Fibroblast of skin of left biceps (primary cell): ENCODE data around the gene APH1B.
A peak's percentile ranks its signal among the peaks of the same experiment; 100 is the strongest.

ENCODE experiments used
- DNase-seq, 2 experiments: peaks; one replicate each; pipeline ENCODE4 v3.0.0-alpha.2; 2013; ENCODE audit warnings: low read depth in 2 of 2

Gene APH1B

DNA sequence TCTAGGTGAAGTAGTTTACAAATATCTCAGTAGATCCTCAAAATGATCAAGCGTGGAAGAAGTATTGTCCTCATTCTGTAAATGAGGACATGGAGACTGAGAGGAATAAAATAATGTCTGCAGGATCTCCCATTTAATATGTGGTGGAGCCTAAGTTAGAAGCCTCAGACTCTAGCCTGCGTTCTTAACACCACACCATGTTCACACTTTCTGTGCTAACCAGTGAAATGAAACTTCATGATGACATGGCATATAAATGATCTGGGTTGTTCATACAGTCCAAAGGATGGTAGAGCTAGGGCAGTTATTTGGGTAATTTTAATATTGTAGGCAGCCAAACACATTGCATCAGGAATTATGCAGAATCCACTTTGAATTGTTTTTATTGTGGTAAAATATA is 25.1 kb upstream of the APH1B start:
- DNase-seq: no peak

DNA sequence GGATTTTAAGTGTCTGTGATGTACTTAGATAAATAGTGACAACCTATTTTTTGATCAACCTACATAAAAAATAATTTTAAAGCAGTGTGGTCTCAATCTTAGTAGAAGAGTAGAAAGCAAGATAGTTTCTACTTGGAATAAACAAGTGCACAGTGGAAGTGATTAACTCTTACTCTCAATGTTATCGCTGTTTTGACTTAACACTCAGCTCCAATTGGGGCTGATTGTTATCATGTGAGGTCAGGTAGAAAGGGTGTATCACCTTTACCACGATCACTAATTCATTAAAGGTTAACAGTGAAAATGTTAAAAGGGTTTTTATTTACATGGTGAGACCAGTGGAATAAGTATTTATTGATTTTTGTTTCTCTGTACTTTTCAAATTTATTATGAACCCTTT is 22.4 kb upstream of the APH1B start:
- DNase-seq: no peak

DNA sequence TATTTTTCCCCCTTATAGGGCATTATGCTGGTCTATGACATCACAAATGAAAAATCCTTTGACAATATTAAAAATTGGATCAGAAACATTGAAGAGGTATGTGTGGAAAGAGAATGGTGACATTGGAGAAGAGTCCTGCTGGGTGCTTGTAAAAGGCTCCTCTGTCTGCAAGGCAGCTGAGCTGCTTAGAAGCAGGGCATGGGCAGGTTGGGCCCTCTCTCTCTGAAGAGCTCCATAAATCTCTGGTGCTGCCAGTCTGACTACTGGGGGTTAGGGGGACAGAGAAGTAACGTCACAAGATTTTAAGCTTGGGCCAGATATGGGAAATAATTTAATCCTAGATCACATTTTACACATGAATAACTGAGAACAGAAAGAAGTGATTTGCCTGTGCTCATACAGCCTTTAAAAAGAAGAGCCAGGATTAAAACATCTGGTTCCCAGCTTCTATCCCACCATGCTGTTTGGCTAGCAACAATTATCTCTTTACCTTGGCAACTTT is 21.9 kb upstream of the APH1B start:
- DNase-seq: no peak

DNA sequence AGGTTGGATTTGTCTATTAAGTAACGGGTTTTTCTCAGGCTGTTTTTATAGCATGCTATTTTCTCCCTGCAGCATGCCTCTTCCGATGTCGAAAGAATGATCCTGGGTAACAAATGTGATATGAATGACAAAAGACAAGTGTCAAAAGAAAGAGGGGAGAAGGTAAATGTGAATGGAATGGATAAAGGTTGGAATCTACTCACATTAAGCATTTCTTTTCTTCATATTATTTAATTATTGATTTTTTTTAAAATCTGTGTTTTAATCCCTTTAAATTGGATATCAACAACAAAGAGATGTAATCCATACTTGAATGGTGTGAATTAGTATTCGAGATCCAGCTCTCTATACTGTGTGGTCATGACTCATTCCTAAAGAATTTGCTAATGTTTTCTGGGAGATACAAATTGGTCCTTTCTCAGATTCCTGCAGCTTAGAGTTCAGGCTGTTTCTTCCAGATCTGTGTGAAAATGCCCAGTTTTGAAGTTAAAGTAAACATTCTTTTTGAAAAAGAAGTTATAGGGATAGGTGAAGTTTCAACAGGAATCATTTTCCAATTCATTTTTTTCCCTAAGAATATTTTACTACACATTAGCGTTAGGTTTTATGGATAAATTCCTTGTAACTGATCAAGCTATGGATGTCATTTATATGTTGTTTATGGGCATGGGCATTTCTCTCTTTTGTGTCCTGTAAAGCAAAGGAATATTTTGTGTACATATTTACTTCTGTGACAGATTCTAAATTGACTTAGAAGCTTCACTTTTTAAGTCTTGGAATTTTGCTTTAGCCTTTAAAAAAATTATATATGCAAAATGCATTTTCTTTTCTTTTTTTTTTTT is 20.8 kb upstream of the APH1B start:
- peak; percentile 79 to 81 for DNase-seq

DNA sequence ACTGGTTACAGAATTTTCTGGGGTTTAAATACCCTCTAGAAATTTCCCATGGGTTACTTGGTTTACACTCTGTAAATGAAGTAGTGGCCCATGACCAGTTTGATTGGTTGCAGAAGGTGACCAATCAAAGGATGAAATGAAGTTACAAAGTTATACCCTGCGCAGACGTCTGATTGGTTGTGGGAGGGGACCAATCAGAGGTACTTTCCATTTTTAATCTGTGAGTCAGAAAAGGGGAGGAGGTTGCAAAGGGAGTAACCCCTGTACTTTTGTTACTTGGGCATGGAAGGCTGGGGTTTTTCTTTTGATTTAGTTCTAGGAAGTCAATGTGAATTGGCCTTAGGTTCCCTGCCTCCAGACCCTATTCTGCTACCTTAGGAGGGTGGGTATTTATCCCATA is 18.7 kb upstream of the APH1B start:
- no peak for DNase-seq

DNA sequence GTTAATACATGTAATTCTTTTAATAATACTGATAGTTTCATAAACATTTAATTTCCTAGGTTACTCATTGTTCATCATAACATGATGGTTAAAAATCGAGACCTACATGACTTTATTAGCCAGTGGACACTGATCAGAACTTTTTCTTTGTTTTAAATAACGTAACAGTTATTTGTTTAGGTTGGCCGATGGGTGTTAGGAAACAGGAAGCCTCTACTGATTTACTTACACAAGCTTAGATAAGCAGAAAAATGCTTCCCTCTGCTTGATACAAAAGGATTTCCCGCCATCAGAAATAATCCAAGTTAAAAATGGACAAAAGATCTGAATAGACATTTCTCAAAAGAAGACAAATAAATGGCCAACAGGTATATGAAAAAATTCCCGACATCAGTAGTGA is 16.6 kb upstream of the APH1B start:
- DNase-seq: no peak

DNA sequence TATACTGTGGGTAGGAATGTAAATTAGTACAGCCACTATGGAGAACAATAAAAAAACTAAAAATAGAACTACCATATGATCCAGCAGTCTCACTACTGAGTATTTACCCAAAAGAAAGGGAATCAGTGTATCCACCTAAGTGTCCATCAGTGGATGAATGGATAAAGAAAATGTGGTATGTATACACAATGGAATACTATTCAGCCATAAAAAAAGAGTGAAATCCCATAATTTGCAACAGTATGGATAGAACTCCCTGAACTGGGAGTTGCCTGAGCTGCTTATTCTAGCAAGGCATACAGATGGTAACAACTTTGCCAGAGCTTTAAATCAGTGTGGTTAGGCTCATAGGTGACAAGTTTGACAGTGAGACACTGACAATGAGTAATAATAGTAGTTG is 16.1 kb upstream of the APH1B start:
- no peak for DNase-seq

DNA sequence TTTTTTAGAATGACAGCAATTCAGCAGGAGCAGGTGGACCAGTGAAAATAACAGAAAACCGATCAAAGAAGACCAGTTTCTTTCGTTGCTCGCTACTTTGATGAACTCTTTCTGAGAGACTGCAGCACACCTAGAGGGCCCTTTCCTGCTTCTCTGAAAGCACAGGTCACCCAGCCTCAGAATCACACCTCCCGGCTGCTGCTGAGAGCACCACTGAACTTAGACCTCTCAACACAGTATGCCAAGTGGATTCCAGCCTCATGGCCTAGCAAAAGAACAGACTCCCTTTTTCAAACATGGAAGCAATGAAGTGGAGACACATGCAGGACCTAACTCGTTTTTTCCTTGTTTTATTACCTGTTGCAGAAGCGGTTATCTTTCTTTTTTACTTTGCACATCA is 13.9 kb upstream of the APH1B start:
- no peak for DNase-seq

DNA sequence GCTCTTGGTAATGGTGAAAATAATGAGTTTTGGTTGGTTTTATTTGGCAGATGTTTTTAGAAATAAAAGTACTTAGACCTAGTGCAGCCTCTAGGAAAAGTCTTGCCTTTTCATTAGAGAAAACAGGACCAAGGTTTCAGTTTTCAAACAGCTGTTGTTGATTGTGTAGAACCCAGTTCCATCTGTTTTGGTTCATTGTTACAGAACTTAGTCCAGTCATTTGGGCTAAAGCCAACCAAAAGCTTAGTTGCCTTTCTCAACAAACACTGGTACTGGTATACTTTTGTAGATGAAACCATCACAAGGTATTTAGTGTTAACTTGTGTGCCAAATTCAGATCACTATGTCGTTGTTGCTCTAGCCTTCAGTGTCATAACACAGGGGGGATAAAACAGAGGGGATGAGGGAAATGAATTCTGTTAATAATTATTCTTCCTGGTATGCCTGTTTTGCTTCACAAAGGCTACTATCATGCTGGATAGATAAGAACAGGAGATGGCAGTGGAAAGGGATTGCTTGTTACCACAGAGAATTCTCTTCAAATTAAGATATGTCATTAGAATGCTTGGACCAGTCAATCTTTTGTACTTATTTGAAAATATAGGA is 12.6 kb upstream of the APH1B start:
- no peak for DNase-seq

DNA sequence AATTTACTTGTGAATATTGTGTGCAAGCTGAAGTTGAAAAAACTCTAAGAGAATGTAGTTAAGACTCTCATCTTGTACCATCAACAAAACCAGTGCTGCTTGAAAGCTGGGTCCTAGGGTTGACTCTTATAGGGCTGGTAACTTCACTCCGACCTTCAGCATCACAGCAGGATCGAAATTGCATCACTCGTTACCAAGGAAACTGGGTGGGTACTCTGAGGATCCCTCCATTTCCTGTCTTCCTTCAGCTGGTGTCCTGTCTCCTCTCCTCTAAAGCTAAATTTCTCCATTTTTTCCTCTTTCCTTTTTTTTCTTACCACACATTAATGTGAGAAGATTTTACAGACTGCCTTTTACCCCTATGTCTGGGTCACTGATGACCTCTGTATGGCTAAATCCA is 3.0 kb upstream of the APH1B start:
- no peak for DNase-seq

DNA sequence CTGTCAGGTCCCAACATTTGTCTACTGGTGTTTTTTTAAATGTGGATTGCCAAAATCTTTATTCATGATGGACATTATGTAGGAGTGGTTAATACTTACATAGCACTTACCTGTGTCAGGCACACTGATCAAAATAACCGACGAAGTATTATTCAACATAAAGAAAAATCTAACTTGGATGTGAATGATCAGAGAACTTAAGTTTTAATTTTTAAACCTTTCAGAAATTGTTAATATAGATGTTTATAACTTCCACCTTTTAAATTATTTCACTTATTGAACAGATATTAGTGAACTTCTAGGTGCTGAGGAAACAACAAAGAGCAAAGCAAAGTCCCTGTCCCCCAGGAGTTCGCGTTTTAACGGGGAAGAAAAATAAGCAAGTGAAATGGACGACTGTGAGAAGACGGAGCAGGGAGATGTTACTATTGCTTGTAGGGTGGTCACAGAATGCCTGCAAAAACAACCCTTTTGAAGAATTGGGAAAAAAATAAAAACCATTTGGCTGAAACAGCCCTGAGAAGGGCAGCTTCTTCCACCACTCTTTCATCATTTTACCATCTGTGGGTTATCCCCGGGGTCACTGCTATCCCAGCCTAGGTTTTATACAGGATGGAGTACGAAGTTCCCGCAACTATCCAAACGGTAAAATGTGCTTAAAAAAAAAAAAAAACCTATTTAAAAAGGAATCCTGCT is 915 bp upstream of the APH1B start:
- no peak for DNase-seq

DNA sequence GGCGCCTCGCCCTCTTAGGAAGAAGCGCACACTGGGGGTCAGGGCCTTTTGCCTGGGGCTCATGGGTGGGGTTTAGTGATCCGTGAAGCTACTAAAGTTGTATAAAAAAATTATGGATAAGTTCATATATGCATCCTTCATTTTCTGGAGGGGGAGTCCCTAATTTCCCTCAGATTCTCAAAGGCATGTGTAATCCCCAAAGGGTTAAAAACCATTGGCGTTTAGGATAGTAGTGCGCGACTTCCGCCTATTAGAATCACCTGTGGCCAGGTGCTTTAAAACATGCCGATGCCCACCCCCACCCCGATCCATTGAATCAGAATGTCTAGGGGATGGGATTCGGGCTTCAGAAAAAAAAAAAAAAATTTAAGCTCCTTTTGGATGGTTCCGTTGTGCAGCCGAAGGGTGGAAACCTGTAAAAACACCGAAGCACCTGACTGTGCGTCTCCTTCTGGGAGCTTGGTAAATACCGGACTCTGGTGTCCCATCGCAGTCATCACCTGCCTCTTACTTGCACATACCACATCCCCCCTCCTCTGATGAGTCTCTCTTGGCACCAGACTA is 570 bp downstream of the APH1B start:
- no peak for DNase-seq

DNA sequence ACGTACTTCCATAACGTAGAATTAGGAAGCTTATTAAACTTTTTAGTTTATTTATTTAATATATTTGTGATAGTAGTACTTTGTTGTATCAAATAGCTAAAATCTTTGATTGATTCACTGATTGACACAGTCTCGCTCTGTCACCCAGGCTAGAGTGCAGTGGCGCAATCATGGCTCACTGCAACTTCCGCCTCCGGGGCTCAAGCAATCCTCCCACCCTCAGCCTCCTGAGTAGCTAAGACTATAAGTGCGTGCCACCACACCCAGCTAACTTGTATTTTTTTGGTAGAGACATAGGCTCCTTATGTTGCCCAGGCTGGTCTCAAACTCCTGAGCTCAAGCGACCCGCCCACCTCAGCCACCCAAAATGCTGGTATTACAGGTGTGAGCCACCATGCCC is 5.7 kb downstream of the APH1B start:
- DNase-seq: no peak

DNA sequence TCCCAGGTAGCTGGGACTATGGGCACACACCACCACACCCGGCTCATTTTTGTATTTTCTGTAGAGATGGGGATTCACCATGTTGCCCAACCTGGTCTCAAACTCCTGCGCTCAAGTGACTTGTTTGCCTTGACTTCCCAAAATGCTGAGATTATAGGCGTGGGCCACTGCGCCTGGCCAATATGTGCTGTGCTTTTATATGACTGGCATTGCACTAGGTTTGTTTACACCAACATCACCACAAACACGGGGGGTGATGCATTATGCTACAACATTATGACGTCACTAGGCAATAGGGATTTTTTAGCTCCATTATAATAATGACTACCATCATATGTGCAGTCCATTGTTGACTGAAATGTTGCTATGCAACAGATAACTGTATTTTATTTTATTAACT is 6.9 kb downstream of the APH1B start:
- no peak for DNase-seq

DNA sequence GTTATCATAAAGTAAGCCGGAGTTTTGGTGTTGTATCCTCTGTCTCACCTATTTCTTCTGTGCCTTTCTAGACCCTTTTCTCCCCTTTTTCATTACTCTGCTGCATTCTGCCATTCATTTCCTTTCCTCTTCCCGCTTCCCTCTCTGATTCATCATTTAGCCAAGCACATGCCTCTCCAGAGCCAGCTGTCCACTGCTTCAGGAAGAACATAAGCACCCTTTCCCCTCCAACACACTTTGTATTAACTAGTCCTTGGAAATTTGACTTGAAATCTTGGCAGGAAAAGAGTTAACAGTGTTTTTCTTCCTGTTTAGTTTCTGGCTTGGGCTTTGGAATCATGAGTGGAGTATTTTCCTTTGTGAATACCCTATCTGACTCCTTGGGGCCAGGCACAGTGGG is 9.7 kb downstream of the APH1B start:
- no peak for DNase-seq

DNA sequence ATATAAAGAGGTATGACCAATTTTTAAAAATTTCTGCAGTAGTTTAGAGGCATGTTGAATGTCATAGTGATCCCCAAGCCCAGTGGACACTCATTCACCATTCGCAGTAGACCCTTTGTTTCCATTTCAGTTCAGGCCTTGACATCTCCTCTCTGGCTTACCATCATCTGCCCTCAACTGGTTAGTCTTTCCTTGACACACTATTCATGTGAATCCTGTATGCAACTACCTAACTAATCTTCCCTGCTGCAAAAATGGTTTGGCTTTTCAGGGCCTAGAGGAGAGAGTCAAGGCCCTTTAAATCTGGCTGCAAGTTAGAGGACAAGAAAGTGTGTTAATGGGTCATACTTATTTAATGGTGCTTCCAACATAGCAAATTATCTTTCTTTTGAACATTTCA is 10.9 kb downstream of the APH1B start:
- DNase-seq: no peak

DNA sequence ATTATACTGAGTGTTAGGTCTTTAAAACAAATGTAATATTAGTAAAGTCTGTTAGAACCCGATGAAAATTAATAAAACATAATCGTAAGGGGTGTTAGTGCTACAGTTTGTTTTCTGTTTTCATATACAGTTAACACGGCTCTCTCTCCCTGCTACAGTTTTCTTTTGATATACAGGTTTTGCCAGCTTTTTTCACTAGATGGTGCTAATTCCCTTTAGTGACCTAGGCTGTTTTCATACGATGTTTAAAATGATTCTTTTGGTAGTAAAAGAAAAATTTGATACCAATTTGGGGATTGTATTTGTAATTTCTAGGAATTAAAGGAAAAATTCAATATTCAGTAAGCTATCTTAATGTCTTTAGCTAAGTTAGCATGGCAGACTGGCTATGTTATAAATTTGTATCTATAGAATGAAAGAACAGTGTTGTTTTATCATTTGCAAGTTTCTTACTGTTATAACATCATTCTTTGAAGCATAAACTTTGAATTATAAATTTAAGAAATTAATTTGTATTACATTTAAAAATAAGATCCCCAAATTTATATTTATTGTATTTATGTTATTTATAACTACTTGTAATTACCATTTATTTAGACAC is 11.5 kb downstream of the APH1B start:
- peak in 1 of 2 experiments; percentile 40 for DNase-seq

DNA sequence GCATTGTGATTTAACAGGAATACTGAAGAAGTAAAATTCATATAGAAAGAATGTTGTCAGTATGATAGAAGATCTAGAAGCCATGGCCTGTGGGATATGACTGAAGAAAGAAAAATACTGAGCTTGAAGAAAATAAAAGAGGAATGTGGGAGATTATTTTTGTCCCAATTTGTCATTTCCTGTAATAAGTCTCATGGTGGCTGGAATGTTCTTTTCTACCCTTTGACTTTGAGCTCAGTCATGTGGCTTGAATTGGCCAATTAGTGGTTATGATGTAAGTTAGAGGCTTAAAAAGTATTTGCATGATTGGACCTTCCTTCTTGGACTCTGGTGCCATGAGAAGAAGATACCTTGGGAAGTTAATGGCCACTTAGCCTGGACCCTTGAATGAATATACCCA is 14.1 kb downstream of the APH1B start:
- DNase-seq: peak; percentile 69 to 74

DNA sequence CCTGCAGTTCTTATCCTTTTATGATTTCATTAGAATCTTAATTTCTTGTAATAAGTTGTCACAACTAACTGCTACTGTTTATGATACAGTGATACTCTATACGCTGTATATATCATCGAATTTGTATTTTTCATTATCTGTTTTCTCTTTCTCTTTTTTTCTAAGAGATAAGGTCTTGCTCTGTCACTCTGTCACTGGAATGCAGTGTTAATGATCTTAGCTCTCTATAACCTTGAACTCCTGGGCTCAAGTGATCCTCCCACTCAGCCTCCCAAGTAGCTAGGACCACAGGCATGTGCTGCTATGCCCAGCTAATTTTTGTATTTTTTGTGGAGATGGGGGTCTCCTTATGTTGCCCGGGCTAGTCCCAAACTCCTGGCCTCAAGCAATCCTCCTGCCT is 14.8 kb downstream of the APH1B start:
- DNase-seq: no peak

DNA sequence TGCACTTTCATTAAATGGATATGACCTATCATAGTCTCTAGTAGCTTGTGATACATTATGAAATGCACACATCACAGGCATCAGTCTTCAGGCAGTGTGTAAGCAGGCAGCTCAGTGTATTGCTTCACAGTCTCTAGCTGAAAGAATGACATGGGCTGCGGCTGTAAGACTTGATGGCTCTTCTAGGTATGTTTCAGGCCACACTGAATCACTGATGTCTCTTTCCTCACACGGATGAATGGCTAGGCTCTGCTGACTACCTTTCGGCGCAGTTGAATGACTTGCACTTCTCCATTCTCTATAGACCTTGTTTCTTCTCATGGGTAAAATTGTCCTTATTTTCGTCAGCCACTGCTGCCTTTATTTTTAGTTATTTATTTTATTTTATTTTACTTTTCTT is 15.4 kb downstream of the APH1B start:
- DNase-seq: no peak

DNA sequence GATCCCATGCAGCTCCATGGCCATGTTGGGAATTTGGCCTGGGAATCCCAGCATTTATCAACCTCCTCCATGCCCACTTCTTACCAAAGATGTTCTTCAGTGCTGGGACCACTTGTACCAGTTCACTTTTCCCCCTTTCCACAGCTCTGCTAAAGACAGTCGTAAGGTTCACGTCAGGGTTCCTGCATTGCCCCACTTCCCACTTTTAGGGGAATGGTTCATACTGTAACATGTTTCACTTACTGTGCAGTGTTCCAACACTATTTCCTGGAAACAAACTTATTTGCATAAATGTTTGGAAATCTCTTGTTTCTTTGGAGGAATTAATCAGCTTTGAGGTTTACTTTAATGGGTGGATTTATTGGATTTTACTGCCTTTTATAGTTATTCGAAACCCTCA is 17.0 kb downstream of the APH1B start:
- no peak for DNase-seq

DNA sequence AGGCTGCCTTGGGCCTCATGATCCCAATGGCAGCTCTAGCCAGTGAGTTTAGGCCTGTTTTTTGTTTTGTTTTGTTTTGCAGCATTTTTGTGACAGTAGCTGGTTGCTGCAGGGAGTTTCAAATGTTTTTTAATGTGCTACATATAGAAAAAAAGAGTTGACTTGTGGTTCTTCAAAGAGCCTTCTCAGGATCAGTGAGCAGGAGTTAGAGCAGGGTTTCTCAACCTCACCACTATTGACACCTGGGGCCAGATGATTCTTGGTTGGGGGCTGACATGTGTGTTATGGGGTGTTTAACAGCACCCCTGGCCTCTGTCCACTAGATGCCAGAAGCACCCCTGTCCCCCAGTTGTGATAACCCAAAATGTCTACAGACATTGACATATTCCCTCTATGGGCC is 17.9 kb downstream of the APH1B start:
- DNase-seq: no peak
